Measurements from ENCODE around the gene LEFTY1. TPM values are rescaled to one million over a fixed set of nuclear protein-coding genes. Genes with fewer than 3 reads are reported as not detected.

The LEFTY1 gene
- total RNA-seq, 1 donor from 2014 or later: 0.40 TPM

- Mint-ChIP-seq H3K27me3 (ENCODE audit: unreplicated experiment) (no peaks in the 10 kb centered on the region), H3K9me3 (ENCODE audit: unreplicated experiment) (no peaks in the 10 kb centered on the region), H3K36me3 (ENCODE audit: unreplicated experiment) (no peaks in the 10 kb centered on the region), H3K4me1 (ENCODE audit: unreplicated experiment) (peaks cover 19% of the 10 kb centered on the region), H3K27ac (ENCODE audit: unreplicated experiment) (no peak overlapping the region), H3K4me3 (ENCODE audit: unreplicated experiment) (no peak overlapping the region)
- TF ChIP-seq CTCF (IDR thresholded peaks at IDR 0.05): no peak
- DNase-seq (ENCODE audit: extremely low spot score, unreplicated experiment): no peak
Observed at GRCh38 chr1:225926551-225927113, 37.7 kb upstream of the LEFTY1 start.

GRCh38 chr1:225923692-225924555, 35.0 kb upstream of the LEFTY1 start, which contains the start of gene PYCR2:
Gene PYCR2, minus strand, starts transcription at chr1:225924250. Its CDS starts 140 bp downstream, at chr1:225924110.
- Mint-ChIP-seq H3K36me3 (ENCODE audit: unreplicated experiment) (peaks cover 8% of the 10 kb centered on the region), H3K27me3 (ENCODE audit: unreplicated experiment) (no peaks in the 10 kb centered on the region), H3K4me3 (ENCODE audit: unreplicated experiment) (peak within 1 kb of the TSS; percentile 91), H3K27ac (ENCODE audit: unreplicated experiment) (peak within 1 kb of the TSS; percentile 95), H3K9me3 (ENCODE audit: unreplicated experiment) (no peaks in the 10 kb centered on the region), H3K4me1 (ENCODE audit: unreplicated experiment) (peaks cover 40% of the 10 kb centered on the region)
- no peak for TF ChIP-seq CTCF (IDR thresholded peaks at IDR 0.05)
- peak; percentile 98 for DNase-seq (ENCODE audit: extremely low spot score, unreplicated experiment)

DNA sequence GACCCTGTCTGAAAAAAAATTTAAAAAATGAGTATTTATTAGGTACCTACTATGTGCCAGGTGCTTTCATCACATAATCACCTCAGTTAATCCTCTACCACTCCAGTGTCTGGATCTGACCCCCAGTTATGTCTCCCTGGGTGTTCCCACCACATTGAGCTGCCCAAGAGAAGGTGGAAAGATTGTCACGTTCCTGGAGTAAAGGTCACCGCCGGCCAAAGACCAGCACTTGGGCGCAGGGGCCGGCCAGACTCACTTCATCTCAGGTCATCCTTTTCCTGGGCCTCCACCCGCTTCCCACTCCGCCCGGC, 34.4 kb upstream of the LEFTY1 start:
- Mint-ChIP-seq H3K36me3 (ENCODE audit: unreplicated experiment) (peaks cover 8% of the 10 kb centered on the region), H3K27me3 (ENCODE audit: unreplicated experiment) (no peaks in the 10 kb centered on the region), H3K27ac (ENCODE audit: unreplicated experiment) (peak overlapping the region; percentile 95), H3K9me3 (ENCODE audit: unreplicated experiment) (no peaks in the 10 kb centered on the region), H3K4me3 (ENCODE audit: unreplicated experiment) (peak overlapping the region; percentile 91), H3K4me1 (ENCODE audit: unreplicated experiment) (peaks cover 40% of the 10 kb centered on the region)
- no peak for DNase-seq (ENCODE audit: extremely low spot score, unreplicated experiment)
- no peak for TF ChIP-seq CTCF (IDR thresholded peaks at IDR 0.05)

- peaks cover 40% of the 10 kb centered on the region for H3K4me1 Mint-ChIP-seq (ENCODE audit: unreplicated experiment)
- no peak for TF ChIP-seq CTCF (IDR thresholded peaks at IDR 0.05)
- no peaks in the 10 kb centered on the region for H3K27me3 Mint-ChIP-seq (ENCODE audit: unreplicated experiment)
- H3K36me3 Mint-ChIP-seq (ENCODE audit: unreplicated experiment): peaks cover 15% of the 10 kb centered on the region
- no peaks in the 10 kb centered on the region for H3K9me3 Mint-ChIP-seq (ENCODE audit: unreplicated experiment)
- DNase-seq (ENCODE audit: extremely low spot score, unreplicated experiment): no peak
- H3K4me3 Mint-ChIP-seq (ENCODE audit: unreplicated experiment): peak overlapping the region; percentile 91
- peak overlapping the region; percentile 95 for H3K27ac Mint-ChIP-seq (ENCODE audit: unreplicated experiment)
Observed at GRCh38 chr1:225921734-225922709, 33.1 kb upstream of the LEFTY1 start.

Measured in osteocyte (in vitro differentiated cells).